Glutamatergic neuron (in vitro differentiated cells): ENCODE results near the gene HELZ2. TPM values are rescaled to one million over a fixed set of nuclear protein-coding genes. Genes with fewer than 3 reads are reported as not detected.

Source experiments
- DNase-seq: peaks from one replicate; pipeline ENCODE4 v3.0.0; 2022
- H3K27ac Mint-ChIP-seq: one replicate; pipeline ENCODE4 v1.8.0; 2020; ENCODE audit warnings: mild to moderate bottlenecking, mixed read lengths, inconsistent platforms; ENCODE audit not compliant: unreplicated experiment
- H3K27me3 Mint-ChIP-seq: one replicate; pipeline ENCODE4 v1.8.0; 2020; ENCODE audit warnings: mild to moderate bottlenecking, moderate library complexity, mixed read lengths, inconsistent platforms; ENCODE audit not compliant: unreplicated experiment
- H3K36me3 Mint-ChIP-seq: one replicate; pipeline ENCODE4 v1.8.0; 2020; ENCODE audit warnings: mild to moderate bottlenecking, mixed read lengths, inconsistent platforms; ENCODE audit not compliant: unreplicated experiment
- H3K4me1 Mint-ChIP-seq: one replicate; pipeline ENCODE4 v1.8.0; 2020; ENCODE audit warnings: mild to moderate bottlenecking, low read depth, mixed read lengths, inconsistent platforms; ENCODE audit not compliant: unreplicated experiment
- H3K4me3 Mint-ChIP-seq: one replicate; pipeline ENCODE4 v1.8.0; 2020; ENCODE audit warnings: mild to moderate bottlenecking, mixed read lengths, inconsistent platforms; ENCODE audit not compliant: unreplicated experiment
- H3K9me3 Mint-ChIP-seq: one replicate; pipeline ENCODE4 v1.8.0; 2020; ENCODE audit warnings: mild to moderate bottlenecking, moderate library complexity, mixed read lengths, inconsistent platforms; ENCODE audit not compliant: unreplicated experiment
- total RNA-seq: library from RNA; stranded (reverse); fragmentation: NEBNext Ultra II Directional; extraction: Animal tissue kit (Norgen Biotek cat#: 25700); gene quantifications from one replicate; pipeline ENCODE4 v1.2.1, GENCODE V29; 2021; ENCODE audit not compliant: unreplicated experiment
- TF ChIP-seq, protein P1 (sequence below): fragments of 200-600 bp; sonication (generic); IDR thresholded peaks from one replicate; pipeline ENCODE4 v1.5.0; 2021; ENCODE audit not compliant: partially characterized antibody, unreplicated experiment

The HELZ2 gene
- total RNA-seq, 1 donor from 2014 or later: 87.7 TPM

DNA sequence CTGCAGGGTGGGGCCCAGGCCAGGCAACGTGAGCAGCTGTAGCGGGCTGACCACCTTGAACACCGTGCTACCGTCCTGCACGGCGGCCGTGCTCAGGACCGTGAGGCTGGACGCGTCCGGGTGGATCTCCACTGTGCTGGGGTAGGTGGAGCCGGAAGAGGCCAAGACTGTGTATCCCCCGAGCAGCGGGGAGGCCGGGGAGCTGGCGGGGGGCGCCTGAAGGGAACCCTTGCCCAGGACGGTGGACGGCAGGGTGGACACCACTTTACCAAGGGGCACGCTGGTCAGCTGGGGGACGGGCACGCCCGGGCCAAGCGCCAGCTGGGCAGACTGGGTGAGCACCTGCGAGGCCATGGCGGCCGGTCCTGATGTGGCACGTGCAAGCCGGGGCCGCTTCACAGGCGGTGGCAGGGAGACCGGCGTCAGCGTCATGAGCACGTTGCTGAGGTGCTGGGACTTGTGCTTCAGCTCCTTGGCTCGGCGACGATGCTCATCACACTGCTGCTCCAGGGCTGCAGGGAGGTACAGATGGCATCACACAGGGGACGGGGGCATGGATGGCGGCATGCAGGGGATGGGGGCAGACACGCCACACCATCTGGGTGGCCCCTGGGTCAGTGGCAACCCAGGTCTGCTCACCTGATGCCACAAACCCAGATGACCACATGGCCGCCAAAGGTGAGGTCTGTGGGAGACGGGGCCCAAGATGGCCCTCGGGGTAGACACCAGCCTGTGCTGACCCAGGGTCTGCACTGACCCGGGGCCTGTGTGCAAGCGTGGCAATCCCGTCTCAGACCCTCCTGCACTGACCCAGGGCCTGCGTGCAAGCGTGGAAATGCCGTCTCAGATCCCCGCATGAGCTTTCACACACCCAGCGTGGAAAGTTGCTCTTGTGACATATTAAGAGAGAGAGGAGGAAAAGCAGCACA, 16.4 kb upstream of the HELZ2 start:
- H3K27ac Mint-ChIP-seq: no peak overlapping the region
- H3K36me3 Mint-ChIP-seq: no peaks in the 10 kb centered on the region
- TF ChIP-seq, protein P1, sequence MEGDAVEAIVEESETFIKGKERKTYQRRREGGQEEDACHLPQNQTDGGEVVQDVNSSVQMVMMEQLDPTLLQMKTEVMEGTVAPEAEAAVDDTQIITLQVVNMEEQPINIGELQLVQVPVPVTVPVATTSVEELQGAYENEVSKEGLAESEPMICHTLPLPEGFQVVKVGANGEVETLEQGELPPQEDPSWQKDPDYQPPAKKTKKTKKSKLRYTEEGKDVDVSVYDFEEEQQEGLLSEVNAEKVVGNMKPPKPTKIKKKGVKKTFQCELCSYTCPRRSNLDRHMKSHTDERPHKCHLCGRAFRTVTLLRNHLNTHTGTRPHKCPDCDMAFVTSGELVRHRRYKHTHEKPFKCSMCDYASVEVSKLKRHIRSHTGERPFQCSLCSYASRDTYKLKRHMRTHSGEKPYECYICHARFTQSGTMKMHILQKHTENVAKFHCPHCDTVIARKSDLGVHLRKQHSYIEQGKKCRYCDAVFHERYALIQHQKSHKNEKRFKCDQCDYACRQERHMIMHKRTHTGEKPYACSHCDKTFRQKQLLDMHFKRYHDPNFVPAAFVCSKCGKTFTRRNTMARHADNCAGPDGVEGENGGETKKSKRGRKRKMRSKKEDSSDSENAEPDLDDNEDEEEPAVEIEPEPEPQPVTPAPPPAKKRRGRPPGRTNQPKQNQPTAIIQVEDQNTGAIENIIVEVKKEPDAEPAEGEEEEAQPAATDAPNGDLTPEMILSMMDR: no peak
- no peak for DNase-seq
- peaks cover 4% of the 10 kb centered on the region for H3K27me3 Mint-ChIP-seq
- no peak overlapping the region for H3K4me3 Mint-ChIP-seq
- H3K9me3 Mint-ChIP-seq: peaks cover 2% of the 10 kb centered on the region
- peaks cover 5% of the 10 kb centered on the region for H3K4me1 Mint-ChIP-seq

DNA sequence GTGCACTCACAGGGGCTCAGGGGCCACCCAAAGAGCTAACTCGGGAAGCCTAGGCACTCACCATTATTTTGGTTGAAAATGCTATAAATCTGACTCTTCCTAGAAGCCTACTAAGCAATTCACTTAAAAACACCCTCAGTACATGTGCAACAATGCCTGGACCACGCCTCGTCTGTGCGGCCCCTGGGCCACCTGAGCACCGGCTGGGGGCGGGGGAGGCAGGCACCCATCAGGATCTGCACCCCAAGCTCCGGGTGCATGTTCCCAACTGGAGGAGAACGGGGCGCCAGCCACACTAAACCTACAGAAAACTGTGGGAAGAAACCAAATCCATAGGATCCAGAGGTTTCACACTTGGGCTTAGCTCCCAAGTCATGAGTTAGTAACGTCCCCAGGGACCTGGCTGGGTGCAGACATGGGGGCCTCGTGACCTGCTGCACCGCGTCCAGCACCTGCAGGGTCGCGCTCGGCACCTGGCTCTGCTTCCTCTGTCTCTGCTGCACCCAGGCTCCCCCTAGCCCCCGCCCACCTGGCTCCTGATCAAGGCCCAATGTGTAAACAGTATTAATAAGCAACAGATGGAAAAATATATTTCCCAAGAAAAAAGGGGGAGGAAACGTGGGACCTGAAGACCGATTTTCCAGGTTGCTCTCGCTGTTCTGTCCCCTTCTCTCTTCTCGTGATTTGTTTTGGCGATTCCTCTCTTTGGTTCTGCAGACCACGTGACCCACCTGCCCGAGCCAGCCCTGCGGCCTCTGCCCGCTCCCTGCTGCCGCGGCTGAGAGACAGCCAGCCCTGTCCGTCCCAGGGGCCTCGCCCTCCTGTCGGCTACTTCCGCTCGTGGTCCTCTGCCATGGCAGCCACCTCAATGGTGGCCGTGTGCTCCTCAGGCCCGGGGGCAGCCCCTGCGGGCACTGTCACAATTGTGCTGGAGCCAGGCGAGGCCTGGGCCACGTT, 15.5 kb upstream of the HELZ2 start:
- peaks cover 4% of the 10 kb centered on the region for H3K27me3 Mint-ChIP-seq
- H3K4me3 Mint-ChIP-seq: no peak overlapping the region
- TF ChIP-seq, protein P1: no peak

DNA sequence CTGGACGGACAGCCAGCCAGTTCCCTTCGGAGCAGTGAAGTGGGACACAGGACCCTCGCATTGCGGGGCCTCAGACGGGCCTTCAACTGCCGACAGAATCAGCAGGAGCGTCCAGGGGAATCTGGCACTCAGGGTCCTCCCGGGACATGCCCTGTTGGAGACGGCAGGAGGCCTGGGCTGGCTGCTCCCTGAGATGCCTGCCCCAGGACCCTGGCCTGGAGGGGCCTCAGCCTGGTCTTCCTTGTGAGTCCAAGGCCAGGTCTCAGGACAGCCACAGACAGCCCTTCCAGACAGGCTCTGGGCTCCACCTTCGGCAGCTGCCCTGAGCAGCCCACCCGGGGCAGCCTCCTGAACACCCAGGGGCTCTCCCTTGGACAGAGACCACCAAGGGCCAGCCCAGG, 14.6 kb upstream of the HELZ2 start:
- H3K27me3 Mint-ChIP-seq: peaks cover 4% of the 10 kb centered on the region
- peaks cover 5% of the 10 kb centered on the region for H3K4me1 Mint-ChIP-seq
- no peak overlapping the region for H3K4me3 Mint-ChIP-seq
- TF ChIP-seq, protein P1: no peak
- no peak for DNase-seq
- no peak overlapping the region for H3K27ac Mint-ChIP-seq
- H3K36me3 Mint-ChIP-seq: no peaks in the 10 kb centered on the region
- peaks cover 2% of the 10 kb centered on the region for H3K9me3 Mint-ChIP-seq

More for the DNA sequence above, 15.5 kb upstream of the HELZ2 start:
- no peaks in the 10 kb centered on the region for H3K36me3 Mint-ChIP-seq
- no peak overlapping the region for H3K27ac Mint-ChIP-seq
- peaks cover 2% of the 10 kb centered on the region for H3K9me3 Mint-ChIP-seq
- no peak for DNase-seq
- peaks cover 5% of the 10 kb centered on the region for H3K4me1 Mint-ChIP-seq

DNA sequence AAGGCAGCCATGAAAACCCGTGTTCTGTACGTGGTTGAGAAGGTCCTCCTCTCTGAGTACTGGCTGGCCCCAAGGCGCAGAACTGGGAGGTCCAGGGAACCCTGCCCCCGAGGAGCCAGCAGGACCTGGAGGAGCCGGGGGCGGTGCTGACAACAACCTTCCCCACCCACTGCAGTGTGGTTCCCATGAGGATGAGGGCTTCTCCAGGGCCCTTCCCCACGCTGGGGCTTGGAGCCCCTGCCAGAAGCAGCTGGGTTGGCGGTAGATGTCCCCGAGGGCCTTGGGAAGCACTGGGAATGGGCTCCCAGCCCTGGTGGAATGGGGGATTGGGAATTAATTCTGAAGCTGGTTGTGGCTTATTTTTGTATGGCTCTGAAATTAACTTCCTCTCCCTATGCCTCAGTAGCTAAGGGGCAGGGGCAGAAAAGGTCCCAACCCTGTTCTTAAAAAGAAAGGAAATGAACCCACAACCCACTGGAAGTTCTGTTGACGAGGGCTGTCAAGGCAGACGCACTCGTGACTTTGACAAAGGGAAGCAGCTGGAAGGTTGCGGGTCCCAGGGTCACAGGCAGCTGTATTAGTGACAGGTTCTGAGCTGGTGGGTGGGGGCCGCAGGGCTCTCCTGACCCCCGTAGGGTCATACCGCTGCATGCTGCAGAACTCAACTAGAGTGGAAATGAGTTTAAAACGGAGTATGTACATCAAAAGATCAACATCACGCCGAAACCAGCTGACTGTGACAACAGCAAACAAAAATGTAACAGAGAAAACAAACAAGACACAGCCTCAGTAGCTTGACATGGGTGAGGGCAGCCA, 13.9 kb upstream of the HELZ2 start:
- TF ChIP-seq, protein P1: no peak
- Mint-ChIP-seq H3K27me3 (peaks cover 4% of the 10 kb centered on the region), H3K4me1 (peaks cover 5% of the 10 kb centered on the region), H3K4me3 (no peak overlapping the region), H3K9me3 (peaks cover 2% of the 10 kb centered on the region), H3K27ac (no peak overlapping the region), H3K36me3 (no peaks in the 10 kb centered on the region)
- no peak for DNase-seq
